ENCODE results near the gene CACNA1D.

GRCh38 chr3:53657651-53658050, 163.2 kb downstream of the CACNA1D start:
- TF ChIP-seq CTCF (IDR thresholded peaks at IDR 0.05), result no peak
- TF ChIP-seq POLR2A (IDR thresholded peaks at IDR 0.05), result no peak

Measured in body of pancreas (tissue), 4 donors.